Stimulated activated CD4-positive, alpha-beta T cell treated with anti-CD3 and anti-CD28 coated beads, Interleukin-1b, Interleukin-23, amount 100 ng/mL, for 1 hour (primary cell): ENCODE measurements around the gene LIF.

ENCODE experiments used
- DNase-seq, 2 donors: peaks; one replicate each; pipeline ENCODE4 v3.0.0-alpha.2; 2020; ENCODE audit warnings: low read depth in 2 of 2

LIF gene

GRCh38 chr22:30284666-30285065 is 38.1 kb upstream of the LIF start:
- DNase-seq: no peak

GRCh38 chr22:30284172-30284571 is 37.6 kb upstream of the LIF start:
- DNase-seq: no peak

GRCh38 chr22:30283342-30283741 is 36.8 kb upstream of the LIF start:
- DNase-seq: no peak

GRCh38 chr22:30282616-30283046 is 36.1 kb upstream of the LIF start:
- no peak for DNase-seq

- no peak for DNase-seq
Measured at GRCh38 chr22:30280505-30280904, 33.9 kb upstream of the LIF start.

- DNase-seq: no peak
Measured at GRCh38 chr22:30279932-30280331, 33.4 kb upstream of the LIF start.

GRCh38 chr22:30279046-30279788 is 32.7 kb upstream of the LIF start:
- DNase-seq: no peak

- no peak for DNase-seq
Measured at GRCh38 chr22:30277547-30278344, 31.2 kb upstream of the LIF start.

- no peak for DNase-seq
Measured at GRCh38 chr22:30276039-30276438, 29.5 kb upstream of the LIF start.

GRCh38 chr22:30275625-30276024 is 29.1 kb upstream of the LIF start:
- DNase-seq: no peak

- no peak for DNase-seq
Measured at GRCh38 chr22:30274437-30274812, 27.9 kb upstream of the LIF start.

- DNase-seq: no peak
Measured at GRCh38 chr22:30273711-30274436, 27.3 kb upstream of the LIF start.

GRCh38 chr22:30272781-30273601 is 26.4 kb upstream of the LIF start:
- no peak for DNase-seq

GRCh38 chr22:30270832-30271231 is 24.3 kb upstream of the LIF start:
- DNase-seq: no peak

GRCh38 chr22:30268331-30268730 is 21.8 kb upstream of the LIF start:
- DNase-seq: no peak

GRCh38 chr22:30267382-30268302 is 21.1 kb upstream of the LIF start:
- DNase-seq: no peak

- peak in 1 of 2 donors; percentile 35 for DNase-seq
Measured at GRCh38 chr22:30266445-30267381, 20.2 kb upstream of the LIF start, which contains the start of gene OSM. Gene OSM, minus strand, starts transcription at chr22:30266851. Its CDS starts 52 bp downstream, at chr22:30266799.

GRCh38 chr22:30265823-30266444 is 19.4 kb upstream of the LIF start:
- DNase-seq: peak; percentile 52 to 71
